Measurements from ENCODE around the gene SCEL.
A peak's percentile ranks its signal among the peaks of the same experiment; 100 is the strongest.

Gene SCEL

DNA sequence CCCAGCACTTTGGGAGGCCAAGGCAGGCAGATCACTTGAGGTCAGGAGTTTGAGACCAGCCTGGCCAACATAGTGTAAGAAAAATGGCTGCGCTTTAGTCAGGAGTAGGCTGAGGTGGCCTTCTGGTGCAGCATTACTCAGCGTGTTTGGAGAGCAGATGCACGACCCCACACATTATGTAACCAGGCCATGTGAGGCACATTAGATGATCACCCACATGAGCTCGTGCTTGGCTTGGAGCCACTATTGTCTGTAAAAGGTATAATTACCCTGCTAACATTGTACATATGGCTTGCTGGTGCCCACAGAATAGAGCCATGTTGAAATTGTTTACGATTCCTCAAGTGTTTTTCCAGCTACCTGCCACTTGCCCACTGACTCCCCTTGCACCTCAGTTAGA, 24.0 kb upstream of the SCEL start:
- Histone ChIP-seq H3K4me3 (ENCODE audit: low read length) (no peak overlapping the region), H3K9me2 (replicated peaks; ENCODE audit: insufficient read depth, low read length) (no peaks in the 10 kb centered on the region), H3K9ac (ENCODE audit: low read length) (no peak overlapping the region), H3K36me3 (replicated peaks; ENCODE audit: insufficient read depth, low read length) (no peaks in the 10 kb centered on the region), H2AFZ (ENCODE audit: low read length) (no peak overlapping the region), H3K79me2 (ENCODE audit: low read length) (no peaks in the 10 kb centered on the region), H3K4me1 (ENCODE audit: low read length) (peaks cover 9% of the 10 kb centered on the region), H3K4me2 (ENCODE audit: low read depth, low read length) (no peak overlapping the region), H3K27ac (ENCODE audit: low read length) (no peak overlapping the region), H4K20me1 (ENCODE audit: insufficient read depth, low read length) (no peaks in the 10 kb centered on the region), H3F3A (ENCODE audit: insufficient read depth, low read length) (no peaks in the 10 kb centered on the region), H3K27me3 (replicated peaks; ENCODE audit: insufficient read depth, low read length) (no peaks in the 10 kb centered on the region), H3K9me3 (replicated peaks; ENCODE audit: insufficient read depth, low read length) (no peaks in the 10 kb centered on the region)
- no peak for TF ChIP-seq EZH2 (optimal IDR thresholded peaks at IDR 0.05; ENCODE audit: low read depth, low read length)
- TF ChIP-seq, protein P1, sequence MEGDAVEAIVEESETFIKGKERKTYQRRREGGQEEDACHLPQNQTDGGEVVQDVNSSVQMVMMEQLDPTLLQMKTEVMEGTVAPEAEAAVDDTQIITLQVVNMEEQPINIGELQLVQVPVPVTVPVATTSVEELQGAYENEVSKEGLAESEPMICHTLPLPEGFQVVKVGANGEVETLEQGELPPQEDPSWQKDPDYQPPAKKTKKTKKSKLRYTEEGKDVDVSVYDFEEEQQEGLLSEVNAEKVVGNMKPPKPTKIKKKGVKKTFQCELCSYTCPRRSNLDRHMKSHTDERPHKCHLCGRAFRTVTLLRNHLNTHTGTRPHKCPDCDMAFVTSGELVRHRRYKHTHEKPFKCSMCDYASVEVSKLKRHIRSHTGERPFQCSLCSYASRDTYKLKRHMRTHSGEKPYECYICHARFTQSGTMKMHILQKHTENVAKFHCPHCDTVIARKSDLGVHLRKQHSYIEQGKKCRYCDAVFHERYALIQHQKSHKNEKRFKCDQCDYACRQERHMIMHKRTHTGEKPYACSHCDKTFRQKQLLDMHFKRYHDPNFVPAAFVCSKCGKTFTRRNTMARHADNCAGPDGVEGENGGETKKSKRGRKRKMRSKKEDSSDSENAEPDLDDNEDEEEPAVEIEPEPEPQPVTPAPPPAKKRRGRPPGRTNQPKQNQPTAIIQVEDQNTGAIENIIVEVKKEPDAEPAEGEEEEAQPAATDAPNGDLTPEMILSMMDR (IDR thresholded peaks at IDR 0.05; ENCODE audit: low read length): no peak
- no peak for TF ChIP-seq EZH2phosphoT487 (IDR thresholded peaks at IDR 0.05; ENCODE audit: low read length)
- DNase-seq: no peak

DNA sequence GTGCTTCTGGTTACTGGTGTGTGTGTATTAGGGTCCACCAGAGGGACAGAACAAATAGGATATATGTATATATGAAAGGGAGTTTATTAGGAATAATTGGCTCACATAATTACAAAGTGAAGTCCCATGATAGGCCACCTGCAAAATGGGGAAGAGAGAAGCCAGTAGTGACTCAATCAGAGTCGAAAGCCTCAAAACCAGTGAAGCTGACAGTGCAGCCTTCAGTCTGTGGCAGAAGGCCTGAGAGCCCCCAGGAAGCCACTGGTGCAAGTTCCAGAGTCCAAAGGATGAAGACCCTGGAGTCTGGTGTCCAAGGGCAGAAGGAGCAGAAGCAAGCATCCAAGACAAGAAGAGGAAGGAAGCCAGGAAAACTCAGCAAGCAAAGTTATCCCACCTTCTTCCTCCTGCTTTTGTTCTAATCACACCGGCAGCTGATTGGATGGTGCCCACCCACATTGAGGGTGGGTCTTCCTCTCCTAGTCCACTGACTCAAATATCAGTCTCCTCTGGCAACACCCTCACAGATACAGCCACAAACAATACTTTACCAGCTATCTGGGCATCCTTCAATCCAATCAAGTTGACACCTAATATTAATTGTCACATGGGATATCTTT, 21.7 kb upstream of the SCEL start:
- Histone ChIP-seq H2AFZ (ENCODE audit: low read length) (no peak overlapping the region), H4K20me1 (ENCODE audit: insufficient read depth, low read length) (no peaks in the 10 kb centered on the region), H3K27ac (ENCODE audit: low read length) (no peak overlapping the region), H3K4me2 (ENCODE audit: low read depth, low read length) (peak overlapping the region; percentile 27; the same call in 1 of the 2 replicates), H3F3A (ENCODE audit: insufficient read depth, low read length) (no peaks in the 10 kb centered on the region), H3K9ac (ENCODE audit: low read length) (no peak overlapping the region), H3K79me2 (ENCODE audit: low read length) (no peaks in the 10 kb centered on the region), H3K9me2 (replicated peaks; ENCODE audit: insufficient read depth, low read length) (no peaks in the 10 kb centered on the region), H3K27me3 (replicated peaks; ENCODE audit: insufficient read depth, low read length) (no peaks in the 10 kb centered on the region), H3K4me1 (ENCODE audit: low read length) (peaks cover 9% of the 10 kb centered on the region), H3K36me3 (replicated peaks; ENCODE audit: insufficient read depth, low read length) (no peaks in the 10 kb centered on the region), H3K9me3 (replicated peaks; ENCODE audit: insufficient read depth, low read length) (no peaks in the 10 kb centered on the region), H3K4me3 (ENCODE audit: low read length) (no peak overlapping the region)
- TF ChIP-seq, protein P1 (IDR thresholded peaks at IDR 0.05; ENCODE audit: low read length): no peak
- TF ChIP-seq EZH2phosphoT487 (IDR thresholded peaks at IDR 0.05; ENCODE audit: low read length): no peak
- DNase-seq: no peak

DNA sequence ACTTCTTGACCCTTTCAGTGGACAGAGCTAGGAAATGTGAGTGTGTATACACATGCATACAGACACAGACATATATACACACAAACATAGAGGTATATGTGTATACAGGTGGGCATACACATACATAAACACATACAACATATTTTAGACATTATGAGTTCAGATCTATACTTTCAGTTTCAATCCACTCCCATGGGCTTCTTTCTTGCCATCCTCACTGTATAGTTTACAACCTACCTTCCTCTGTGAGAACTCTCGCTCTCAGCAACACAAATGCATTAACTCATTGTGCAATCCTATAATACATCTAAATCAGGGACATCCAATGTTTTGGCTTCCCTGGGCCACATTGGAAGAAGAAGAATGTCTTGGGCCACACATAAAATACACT, 21.2 kb upstream of the SCEL start:
- TF ChIP-seq EZH2phosphoT487 (IDR thresholded peaks at IDR 0.05; ENCODE audit: low read length): no peak
- TF ChIP-seq, protein P1 (IDR thresholded peaks at IDR 0.05; ENCODE audit: low read length): no peak
- no peak for TF ChIP-seq EZH2 (optimal IDR thresholded peaks at IDR 0.05; ENCODE audit: low read depth, low read length)
- H2AFZ ChIP-seq (ENCODE audit: low read length): no peak overlapping the region
- H3K4me3 ChIP-seq (ENCODE audit: low read length): no peak overlapping the region
- H3K9me3 ChIP-seq (replicated peaks; ENCODE audit: insufficient read depth, low read length): no peaks in the 10 kb centered on the region
- H3K79me2 ChIP-seq (ENCODE audit: low read length): no peaks in the 10 kb centered on the region
- H3K4me1 ChIP-seq (ENCODE audit: low read length): peaks cover 9% of the 10 kb centered on the region
- H3K27ac ChIP-seq (ENCODE audit: low read length): no peak overlapping the region
- no peak overlapping the region for H3K9ac ChIP-seq (ENCODE audit: low read length)
- no peaks in the 10 kb centered on the region for H3K36me3 ChIP-seq (replicated peaks; ENCODE audit: insufficient read depth, low read length)
- H3F3A ChIP-seq (ENCODE audit: insufficient read depth, low read length): no peaks in the 10 kb centered on the region
- DNase-seq: peak; percentile 19
- H3K27me3 ChIP-seq (replicated peaks; ENCODE audit: insufficient read depth, low read length): no peaks in the 10 kb centered on the region
- no peaks in the 10 kb centered on the region for H4K20me1 ChIP-seq (ENCODE audit: insufficient read depth, low read length)
- no peaks in the 10 kb centered on the region for H3K9me2 ChIP-seq (replicated peaks; ENCODE audit: insufficient read depth, low read length)
- H3K4me2 ChIP-seq (ENCODE audit: low read depth, low read length): peak overlapping the region; percentile 27; the same call in 1 of the 2 replicates

Measured in MM.1S (cell line).